ENCODE data around the gene STYXL1. TPM values are rescaled to one million over a fixed set of nuclear protein-coding genes. Genes with fewer than 3 reads are reported as not detected.

The STYXL1 gene
- total RNA-seq, 1 experiment from 2014 or later = 21.3 TPM

DNA sequence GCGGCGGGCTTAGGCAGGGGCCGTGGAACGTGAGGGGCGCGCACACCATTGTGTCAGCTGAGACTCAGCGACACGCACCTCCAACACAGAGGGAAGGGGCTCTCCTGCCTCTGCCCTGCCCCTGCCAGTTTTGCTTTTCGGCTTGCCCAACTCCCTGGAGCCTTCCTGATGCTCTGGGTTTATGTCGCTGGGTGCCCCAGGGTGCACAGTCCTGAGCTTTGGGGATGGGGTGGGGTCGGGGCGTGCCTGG, 66.7 kb downstream of the STYXL1 start:
- TF ChIP-seq NR1H2 (CRISPR knock-in tag; IDR thresholded peaks at IDR 0.05) = no peak
- TF ChIP-seq, protein P1, sequence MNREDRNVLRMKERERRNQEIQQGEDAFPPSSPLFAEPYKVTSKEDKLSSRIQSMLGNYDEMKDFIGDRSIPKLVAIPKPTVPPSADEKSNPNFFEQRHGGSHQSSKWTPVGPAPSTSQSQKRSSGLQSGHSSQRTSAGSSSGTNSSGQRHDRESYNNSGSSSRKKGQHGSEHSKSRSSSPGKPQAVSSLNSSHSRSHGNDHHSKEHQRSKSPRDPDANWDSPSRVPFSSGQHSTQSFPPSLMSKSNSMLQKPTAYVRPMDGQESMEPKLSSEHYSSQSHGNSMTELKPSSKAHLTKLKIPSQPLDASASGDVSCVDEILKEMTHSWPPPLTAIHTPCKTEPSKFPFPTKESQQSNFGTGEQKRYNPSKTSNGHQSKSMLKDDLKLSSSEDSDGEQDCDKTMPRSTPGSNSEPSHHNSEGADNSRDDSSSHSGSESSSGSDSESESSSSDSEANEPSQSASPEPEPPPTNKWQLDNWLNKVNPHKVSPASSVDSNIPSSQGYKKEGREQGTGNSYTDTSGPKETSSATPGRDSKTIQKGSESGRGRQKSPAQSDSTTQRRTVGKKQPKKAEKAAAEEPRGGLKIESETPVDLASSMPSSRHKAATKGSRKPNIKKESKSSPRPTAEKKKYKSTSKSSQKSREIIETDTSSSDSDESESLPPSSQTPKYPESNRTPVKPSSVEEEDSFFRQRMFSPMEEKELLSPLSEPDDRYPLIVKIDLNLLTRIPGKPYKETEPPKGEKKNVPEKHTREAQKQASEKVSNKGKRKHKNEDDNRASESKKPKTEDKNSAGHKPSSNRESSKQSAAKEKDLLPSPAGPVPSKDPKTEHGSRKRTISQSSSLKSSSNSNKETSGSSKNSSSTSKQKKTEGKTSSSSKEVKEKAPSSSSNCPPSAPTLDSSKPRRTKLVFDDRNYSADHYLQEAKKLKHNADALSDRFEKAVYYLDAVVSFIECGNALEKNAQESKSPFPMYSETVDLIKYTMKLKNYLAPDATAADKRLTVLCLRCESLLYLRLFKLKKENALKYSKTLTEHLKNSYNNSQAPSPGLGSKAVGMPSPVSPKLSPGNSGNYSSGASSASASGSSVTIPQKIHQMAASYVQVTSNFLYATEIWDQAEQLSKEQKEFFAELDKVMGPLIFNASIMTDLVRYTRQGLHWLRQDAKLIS (CRISPR knock-in tag; IDR thresholded peaks at IDR 0.05; ENCODE audit: borderline replicate concordance) = no peak
- no peak for TF ChIP-seq IRF2 (CRISPR knock-in tag; IDR thresholded peaks at IDR 0.05; ENCODE audit: borderline replicate concordance, low read depth)
- TF ChIP-seq ZNF232 (CRISPR knock-in tag; IDR thresholded peaks at IDR 0.05) = no peak
- TF ChIP-seq, protein P2, sequence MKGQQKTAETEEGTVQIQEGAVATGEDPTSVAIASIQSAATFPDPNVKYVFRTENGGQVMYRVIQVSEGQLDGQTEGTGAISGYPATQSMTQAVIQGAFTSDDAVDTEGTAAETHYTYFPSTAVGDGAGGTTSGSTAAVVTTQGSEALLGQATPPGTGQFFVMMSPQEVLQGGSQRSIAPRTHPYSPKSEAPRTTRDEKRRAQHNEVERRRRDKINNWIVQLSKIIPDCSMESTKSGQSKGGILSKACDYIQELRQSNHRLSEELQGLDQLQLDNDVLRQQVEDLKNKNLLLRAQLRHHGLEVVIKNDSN (CRISPR knock-in tag; IDR thresholded peaks at IDR 0.05) = no peak
- TF ChIP-seq ZNF317 (CRISPR knock-in tag; IDR thresholded peaks at IDR 0.05; ENCODE audit: borderline replicate concordance, low read depth) = no peak
- no peak for TF ChIP-seq KAT7 (CRISPR knock-in tag; IDR thresholded peaks at IDR 0.05; ENCODE audit: borderline replicate concordance)
- no peak for TF ChIP-seq RELA (CRISPR knock-in tag; IDR thresholded peaks at IDR 0.05; ENCODE audit: borderline replicate concordance)
- TF ChIP-seq, protein P3, sequence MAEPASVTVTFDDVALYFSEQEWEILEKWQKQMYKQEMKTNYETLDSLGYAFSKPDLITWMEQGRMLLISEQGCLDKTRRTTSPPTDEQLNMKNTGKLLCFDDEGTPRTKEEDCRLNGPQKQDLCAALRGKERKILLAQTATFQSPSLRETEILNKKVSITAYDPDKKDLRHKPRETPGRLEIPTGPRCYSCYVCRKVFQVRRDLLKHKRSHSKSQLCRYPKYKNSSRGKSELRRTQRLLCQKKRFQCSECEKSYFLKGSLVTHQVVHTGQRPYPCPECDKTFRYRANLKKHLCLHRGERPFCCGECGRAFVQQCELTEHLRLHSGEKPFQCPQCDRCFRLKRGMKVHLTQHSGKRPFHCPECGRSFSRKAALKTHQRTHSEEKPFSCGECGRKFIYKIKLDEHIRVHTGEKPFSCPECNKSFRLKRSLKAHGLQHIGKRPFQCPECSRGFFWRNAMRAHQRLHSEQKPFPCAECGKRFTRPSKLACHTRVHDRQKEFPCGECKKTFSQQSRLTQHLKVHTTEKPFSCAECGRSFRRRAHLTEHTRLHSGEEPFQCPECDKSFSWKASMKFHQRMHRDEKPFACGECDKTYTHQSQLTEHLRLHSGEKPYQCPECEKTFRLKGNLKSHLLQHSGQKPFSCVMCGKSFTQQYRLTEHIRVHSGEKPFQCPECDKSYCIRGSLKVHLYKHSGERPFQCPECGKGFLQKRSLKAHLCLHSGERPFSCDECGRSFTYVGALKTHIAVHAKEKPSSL (CRISPR knock-in tag; conservative IDR thresholded peaks at IDR 0.05) = no peak
- TF ChIP-seq, protein P4, sequence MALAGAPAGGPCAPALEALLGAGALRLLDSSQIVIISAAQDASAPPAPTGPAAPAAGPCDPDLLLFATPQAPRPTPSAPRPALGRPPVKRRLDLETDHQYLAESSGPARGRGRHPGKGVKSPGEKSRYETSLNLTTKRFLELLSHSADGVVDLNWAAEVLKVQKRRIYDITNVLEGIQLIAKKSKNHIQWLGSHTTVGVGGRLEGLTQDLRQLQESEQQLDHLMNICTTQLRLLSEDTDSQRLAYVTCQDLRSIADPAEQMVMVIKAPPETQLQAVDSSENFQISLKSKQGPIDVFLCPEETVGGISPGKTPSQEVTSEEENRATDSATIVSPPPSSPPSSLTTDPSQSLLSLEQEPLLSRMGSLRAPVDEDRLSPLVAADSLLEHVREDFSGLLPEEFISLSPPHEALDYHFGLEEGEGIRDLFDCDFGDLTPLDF (CRISPR knock-in tag; IDR thresholded peaks at IDR 0.05) = no peak
- TF ChIP-seq, protein P5, sequence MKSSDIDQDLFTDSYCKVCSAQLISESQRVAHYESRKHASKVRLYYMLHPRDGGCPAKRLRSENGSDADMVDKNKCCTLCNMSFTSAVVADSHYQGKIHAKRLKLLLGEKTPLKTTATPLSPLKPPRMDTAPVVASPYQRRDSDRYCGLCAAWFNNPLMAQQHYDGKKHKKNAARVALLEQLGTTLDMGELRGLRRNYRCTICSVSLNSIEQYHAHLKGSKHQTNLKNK (CRISPR knock-in tag; IDR thresholded peaks at IDR 0.05) = no peak
- no peak for TF ChIP-seq MXD4 (CRISPR knock-in tag; IDR thresholded peaks at IDR 0.05; ENCODE audit: borderline replicate concordance)
- TF ChIP-seq, protein P6, sequence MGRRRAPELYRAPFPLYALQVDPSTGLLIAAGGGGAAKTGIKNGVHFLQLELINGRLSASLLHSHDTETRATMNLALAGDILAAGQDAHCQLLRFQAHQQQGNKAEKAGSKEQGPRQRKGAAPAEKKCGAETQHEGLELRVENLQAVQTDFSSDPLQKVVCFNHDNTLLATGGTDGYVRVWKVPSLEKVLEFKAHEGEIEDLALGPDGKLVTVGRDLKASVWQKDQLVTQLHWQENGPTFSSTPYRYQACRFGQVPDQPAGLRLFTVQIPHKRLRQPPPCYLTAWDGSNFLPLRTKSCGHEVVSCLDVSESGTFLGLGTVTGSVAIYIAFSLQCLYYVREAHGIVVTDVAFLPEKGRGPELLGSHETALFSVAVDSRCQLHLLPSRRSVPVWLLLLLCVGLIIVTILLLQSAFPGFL (CRISPR knock-in tag; IDR thresholded peaks at IDR 0.05; ENCODE audit: borderline replicate concordance) = no peak
- TF ChIP-seq CREM (CRISPR knock-in tag; IDR thresholded peaks at IDR 0.05) = no peak
- no peak for TF ChIP-seq JUN (CRISPR knock-in tag; IDR thresholded peaks at IDR 0.05)
- no peak for TF ChIP-seq ZBTB21 (CRISPR knock-in tag; IDR thresholded peaks at IDR 0.05; ENCODE audit: borderline replicate concordance)
- no peak for DNase-seq (ENCODE audit: low spot score)
- no peak overlapping the region for H3K4me3 Mint-ChIP-seq
- ATAC-seq = no peak
- ChIA-PET POLR2A (no interaction called here), CTCF (interaction anchor here (1.4 kb wide), 1 partner anchor 9 kb away, joined by 5 read pairs; no protein-coding TSS in a partner anchor)
- no peaks in the 10 kb centered on the region for H3K9me3 Mint-ChIP-seq
- peaks cover 8% of the 10 kb centered on the region for H3K36me3 Mint-ChIP-seq
- no peaks in the 10 kb centered on the region for H3K27me3 Mint-ChIP-seq (ENCODE audit: low read depth)
- H3K27ac Mint-ChIP-seq = no peak overlapping the region
- H3K4me1 Mint-ChIP-seq = no peaks in the 10 kb centered on the region

Data from WTC11 (cell line).